Epithelial cell of alveolus of lung (primary cell): Measurements from ENCODE around the gene MAP3K14. TPM values are rescaled to one million over a fixed set of nuclear protein-coding genes. Genes with fewer than 3 reads are reported as not detected.

Experiments used
- total RNA-seq: library from RNA; depleted of rRNA; stranded (reverse); fragments of >200 nt; gene quantifications from 2 replicates; pipeline ENCODE4 v1.2.1, GENCODE V29; 2015

The MAP3K14 gene
- 1.9 and 5.8 TPM in 2 replicates for total RNA-seq

DNA sequence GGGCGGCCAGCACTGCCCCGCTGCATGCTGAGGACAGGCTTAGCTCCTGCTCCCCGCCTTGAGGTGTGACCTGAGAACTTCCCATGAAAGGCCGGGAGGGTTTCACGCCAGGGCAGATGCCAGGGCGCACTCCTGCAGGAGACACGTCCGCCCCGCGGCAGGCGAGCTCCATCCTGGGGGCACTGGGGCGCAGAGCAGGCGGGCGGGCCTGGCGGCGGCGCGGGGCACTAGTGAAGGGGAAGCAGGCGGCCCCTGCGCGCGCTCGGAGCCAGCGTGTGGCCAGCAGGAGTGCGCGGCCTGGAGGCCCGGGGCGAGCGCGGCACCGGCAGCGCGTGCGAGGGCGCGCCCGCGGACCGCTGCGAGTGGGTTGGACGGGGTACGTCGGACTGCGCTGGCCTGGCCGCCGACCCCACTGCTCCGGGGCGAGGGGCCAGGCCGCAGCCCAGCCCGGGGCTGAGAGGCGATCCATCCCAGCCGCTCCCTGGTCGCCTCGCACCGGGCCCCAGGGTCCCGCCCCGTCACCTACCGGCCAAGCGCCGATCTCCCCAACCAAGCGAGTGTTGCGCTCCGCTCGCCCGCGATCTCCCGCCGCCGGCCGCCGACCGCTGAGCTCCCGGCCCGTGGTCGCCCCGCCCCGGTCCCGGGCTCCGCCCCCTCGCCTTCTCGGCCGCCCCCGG, at the start of gene MAP3K14:
Gene MAP3K14 (minus strand): TSS at position 587 of the 677 bp plus-strand sequence. CDS start 26,275 bp downstream, outside the sequence.

GRCh38 chr17:45261577-45262515, 55.0 kb downstream of the MAP3K14 start, which contains the start of gene SPATA32:
Gene SPATA32, minus strand, starts transcription at chr17:45262094. Its CDS starts 78 bp downstream, at chr17:45262016.

GRCh38 chr17:45221081-45222013, 95.5 kb downstream of the MAP3K14 start, which contains the start of gene FMNL1:
Gene FMNL1, plus strand, starts transcription at chr17:45221885. Its CDS starts 240 bp downstream, at chr17:45222125.

Other genes starting within 250 kb of the MAP3K14 start
- 36.6 and 42.8 TPM in 2 replicates for gene PLCD3, start 184.5 kb downstream of the MAP3K14 start, total RNA-seq
- gene ACBD4, start 181.3 kb downstream of the MAP3K14 start, total RNA-seq: 3.1 and 10.0 TPM in 2 replicates
- 13.7 and 28.3 TPM in 2 replicates for gene HEXIM1, start 168.5 kb downstream of the MAP3K14 start, total RNA-seq
- gene HEXIM2, start 155.1 kb downstream of the MAP3K14 start, total RNA-seq: 8.5 and 10.9 TPM in 2 replicates
- gene FMNL1, start 95.1 kb downstream of the MAP3K14 start, total RNA-seq: 2.3 and 10.9 TPM in 2 replicates
- gene SPATA32, start 54.9 kb downstream of the MAP3K14 start, total RNA-seq: 0.72 TPM in 1 of 2 replicates, not detected in the other
- 2.5 and 11.4 TPM in 2 replicates for gene ARHGAP27, start 115.8 kb upstream of the MAP3K14 start, total RNA-seq
- 11.4 and 25.8 TPM in 2 replicates for gene PLEKHM1, start 173.7 kb upstream of the MAP3K14 start, total RNA-seq